HL-60 (cell line): Measurements from ENCODE around the gene SHC3.

ENCODE experiments used
- GABPA ChIP-seq: IDR thresholded peaks from 2 replicates; pipeline ENCODE4 v1.6.1; 2012; ENCODE audit warnings: low read depth
- POLR2AphosphoS5 ChIP-seq: IDR thresholded peaks from 2 replicates; pipeline ENCODE4 v1.6.1; 2012; ENCODE audit warnings: low read depth
- SPI1 ChIP-seq: IDR thresholded peaks from 2 replicates; pipeline ENCODE4 v1.6.1; 2012; ENCODE audit warnings: low read depth, mild to moderate bottlenecking, borderline replicate concordance
- TF ChIP-seq, protein P1 (sequence below): IDR thresholded peaks from one replicate; pipeline ENCODE4 v1.5.1; 2011; ENCODE audit warnings: low read length, control low read depth, inconsistent platforms; ENCODE audit not compliant: insufficient read depth
- TF ChIP-seq, protein P2 (sequence below): IDR thresholded peaks from 2 replicates; pipeline ENCODE4 v1.6.1; 2012; ENCODE audit warnings: low read depth; ENCODE audit not compliant: insufficient replicate concordance

DNA sequence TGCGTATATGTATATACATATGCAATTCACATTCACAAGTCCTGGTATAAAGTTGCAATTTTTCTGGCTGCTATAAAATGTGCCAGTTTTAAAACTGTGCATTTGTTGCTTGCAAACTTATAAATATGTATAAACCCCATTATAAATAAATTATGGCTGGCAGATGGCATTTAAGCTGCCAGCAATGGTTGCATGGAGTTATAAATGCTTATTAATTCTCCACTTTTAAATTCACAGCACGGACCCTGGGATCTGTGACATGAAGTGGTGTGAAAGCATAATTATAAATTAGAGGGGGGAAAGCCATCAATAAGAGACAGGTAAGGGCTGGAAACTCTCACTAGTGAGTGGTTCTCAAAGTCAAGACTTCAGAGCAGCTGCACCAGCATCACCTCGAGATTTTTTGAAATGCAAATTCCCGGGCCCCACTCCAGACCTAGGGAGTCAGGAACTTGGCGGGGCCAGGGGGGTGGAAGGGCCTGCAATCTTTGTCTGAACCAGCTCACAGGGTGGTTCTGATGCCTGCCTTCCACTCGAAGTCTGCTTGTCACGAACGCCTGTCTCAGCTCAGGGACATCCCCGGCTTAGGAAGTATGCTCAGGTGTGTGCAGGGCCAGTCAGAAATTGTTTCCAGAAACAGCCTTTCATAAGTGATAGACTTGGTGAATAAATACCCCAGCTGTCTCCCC lies 170.4 kb downstream of the SHC3 start:
- TF ChIP-seq, protein P1, sequence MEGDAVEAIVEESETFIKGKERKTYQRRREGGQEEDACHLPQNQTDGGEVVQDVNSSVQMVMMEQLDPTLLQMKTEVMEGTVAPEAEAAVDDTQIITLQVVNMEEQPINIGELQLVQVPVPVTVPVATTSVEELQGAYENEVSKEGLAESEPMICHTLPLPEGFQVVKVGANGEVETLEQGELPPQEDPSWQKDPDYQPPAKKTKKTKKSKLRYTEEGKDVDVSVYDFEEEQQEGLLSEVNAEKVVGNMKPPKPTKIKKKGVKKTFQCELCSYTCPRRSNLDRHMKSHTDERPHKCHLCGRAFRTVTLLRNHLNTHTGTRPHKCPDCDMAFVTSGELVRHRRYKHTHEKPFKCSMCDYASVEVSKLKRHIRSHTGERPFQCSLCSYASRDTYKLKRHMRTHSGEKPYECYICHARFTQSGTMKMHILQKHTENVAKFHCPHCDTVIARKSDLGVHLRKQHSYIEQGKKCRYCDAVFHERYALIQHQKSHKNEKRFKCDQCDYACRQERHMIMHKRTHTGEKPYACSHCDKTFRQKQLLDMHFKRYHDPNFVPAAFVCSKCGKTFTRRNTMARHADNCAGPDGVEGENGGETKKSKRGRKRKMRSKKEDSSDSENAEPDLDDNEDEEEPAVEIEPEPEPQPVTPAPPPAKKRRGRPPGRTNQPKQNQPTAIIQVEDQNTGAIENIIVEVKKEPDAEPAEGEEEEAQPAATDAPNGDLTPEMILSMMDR: no peak
- TF ChIP-seq POLR2AphosphoS5 (no peak), SPI1 (no peak), GABPA (no peak)
- TF ChIP-seq, protein P2, sequence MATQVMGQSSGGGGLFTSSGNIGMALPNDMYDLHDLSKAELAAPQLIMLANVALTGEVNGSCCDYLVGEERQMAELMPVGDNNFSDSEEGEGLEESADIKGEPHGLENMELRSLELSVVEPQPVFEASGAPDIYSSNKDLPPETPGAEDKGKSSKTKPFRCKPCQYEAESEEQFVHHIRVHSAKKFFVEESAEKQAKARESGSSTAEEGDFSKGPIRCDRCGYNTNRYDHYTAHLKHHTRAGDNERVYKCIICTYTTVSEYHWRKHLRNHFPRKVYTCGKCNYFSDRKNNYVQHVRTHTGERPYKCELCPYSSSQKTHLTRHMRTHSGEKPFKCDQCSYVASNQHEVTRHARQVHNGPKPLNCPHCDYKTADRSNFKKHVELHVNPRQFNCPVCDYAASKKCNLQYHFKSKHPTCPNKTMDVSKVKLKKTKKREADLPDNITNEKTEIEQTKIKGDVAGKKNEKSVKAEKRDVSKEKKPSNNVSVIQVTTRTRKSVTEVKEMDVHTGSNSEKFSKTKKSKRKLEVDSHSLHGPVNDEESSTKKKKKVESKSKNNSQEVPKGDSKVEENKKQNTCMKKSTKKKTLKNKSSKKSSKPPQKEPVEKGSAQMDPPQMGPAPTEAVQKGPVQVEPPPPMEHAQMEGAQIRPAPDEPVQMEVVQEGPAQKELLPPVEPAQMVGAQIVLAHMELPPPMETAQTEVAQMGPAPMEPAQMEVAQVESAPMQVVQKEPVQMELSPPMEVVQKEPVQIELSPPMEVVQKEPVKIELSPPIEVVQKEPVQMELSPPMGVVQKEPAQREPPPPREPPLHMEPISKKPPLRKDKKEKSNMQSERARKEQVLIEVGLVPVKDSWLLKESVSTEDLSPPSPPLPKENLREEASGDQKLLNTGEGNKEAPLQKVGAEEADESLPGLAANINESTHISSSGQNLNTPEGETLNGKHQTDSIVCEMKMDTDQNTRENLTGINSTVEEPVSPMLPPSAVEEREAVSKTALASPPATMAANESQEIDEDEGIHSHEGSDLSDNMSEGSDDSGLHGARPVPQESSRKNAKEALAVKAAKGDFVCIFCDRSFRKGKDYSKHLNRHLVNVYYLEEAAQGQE: no peak
